ENCODE results near the gene TMBIM1.

Gene TMBIM1

GRCh38 chr2:218269900-218270720, 22.2 kb downstream of the TMBIM1 start, which contains the start of the genes AAMP and PNKD (continued):
- no peak for TF ChIP-seq ATF2 (tag by site-specific recombination; IDR thresholded peaks at IDR 0.05; ENCODE audit: low read depth)
- no peak for TF ChIP-seq ZEB2 (tag by site-specific recombination; IDR thresholded peaks at IDR 0.05)
- TF ChIP-seq KLF9 (tag by site-specific recombination; IDR thresholded peaks at IDR 0.05; ENCODE audit: low read depth): peak; percentile 79
- TF ChIP-seq ZNF473 (tag by site-specific recombination; IDR thresholded peaks at IDR 0.05): no peak
- peak; percentile 15; the same call in 1 of the 2 replicates for TF ChIP-seq ZBTB8A (tag by site-specific recombination; IDR thresholded peaks at IDR 0.05)
- TF ChIP-seq ZNF660 (tag by site-specific recombination; IDR thresholded peaks at IDR 0.05): no peak
- TF ChIP-seq ZNF433 (tag by site-specific recombination; IDR thresholded peaks at IDR 0.05; ENCODE audit: low read depth): no peak
- peak; percentile 43; the same call in 1 of the 2 replicates for TF ChIP-seq WT1 (tag by site-specific recombination; IDR thresholded peaks at IDR 0.05)
- TF ChIP-seq GLI4 (tag by site-specific recombination; IDR thresholded peaks at IDR 0.05): peak; percentile 82; the same call in 1 of the 2 replicates
- TF ChIP-seq AEBP2 (tag by site-specific recombination; IDR thresholded peaks at IDR 0.05; ENCODE audit: borderline replicate concordance): no peak
- TF ChIP-seq ZNF140 (tag by site-specific recombination; IDR thresholded peaks at IDR 0.05): no peak
- no peak for TF ChIP-seq RBAK (tag by site-specific recombination; IDR thresholded peaks at IDR 0.05)
- TF ChIP-seq ZNF768 (tag by site-specific recombination; IDR thresholded peaks at IDR 0.05): no peak
- no peak for TF ChIP-seq ZNF10 (tag by site-specific recombination; IDR thresholded peaks at IDR 0.05)
- peak; percentile 86 for TF ChIP-seq PATZ1 (tag by site-specific recombination; IDR thresholded peaks at IDR 0.05)
- TF ChIP-seq ZNF585B (tag by site-specific recombination; IDR thresholded peaks at IDR 0.05): no peak
- no peak for TF ChIP-seq ZNF521 (tag by site-specific recombination; IDR thresholded peaks at IDR 0.05)
- peak; percentile 91 for TF ChIP-seq ZBTB17 (tag by site-specific recombination; IDR thresholded peaks at IDR 0.05)
- TF ChIP-seq ZNF580 (tag by site-specific recombination; IDR thresholded peaks at IDR 0.05): 0 out of 2 replicates have a peak, but pooled peaks have one; percentile 66
- 0 out of 2 replicates have a peak, but pooled peaks have one; percentile 37 for TF ChIP-seq ZNF629 (tag by site-specific recombination; IDR thresholded peaks at IDR 0.05)
- TF ChIP-seq ZNF121 (tag by site-specific recombination; IDR thresholded peaks at IDR 0.05): no peak
- no peak for TF ChIP-seq ZNF626 (tag by site-specific recombination; IDR thresholded peaks at IDR 0.05)
- peak; percentile 54; the same call in 1 of the 2 replicates for TF ChIP-seq ZNF24 (tag by site-specific recombination; IDR thresholded peaks at IDR 0.05)
- no peak for TF ChIP-seq ZNF548 (tag by site-specific recombination; IDR thresholded peaks at IDR 0.05)
- no peak for TF ChIP-seq ZNF274 (IDR thresholded peaks at IDR 0.05; ENCODE audit: low read length)
- no peak for TF ChIP-seq ZNF274 (tag by site-specific recombination; IDR thresholded peaks at IDR 0.05; ENCODE audit: borderline replicate concordance)
- no peak for TF ChIP-seq ZNF157 (tag by site-specific recombination; IDR thresholded peaks at IDR 0.05)
- TF ChIP-seq SP7 (tag by site-specific recombination; IDR thresholded peaks at IDR 0.05): peak; percentile 62
- peak; percentile 79 for TF ChIP-seq ZBTB26 (tag by site-specific recombination; optimal IDR thresholded peaks at IDR 0.05)
- TF ChIP-seq GFI1B (tag by site-specific recombination; IDR thresholded peaks at IDR 0.05): no peak
- TF ChIP-seq ZNF707 (tag by site-specific recombination; IDR thresholded peaks at IDR 0.05): no peak
- TF ChIP-seq ZNF398 (tag by site-specific recombination; IDR thresholded peaks at IDR 0.05): peak; percentile 42; the same call in 1 of the 2 replicates
- no peak for TF ChIP-seq ZNF394 (tag by site-specific recombination; IDR thresholded peaks at IDR 0.05; ENCODE audit: borderline replicate concordance)
